GM18519 (cell line): Measurements from ENCODE around the gene PDCD7.
"Not testable (repeated sequence)": the region's sequence is repeated elsewhere in the genome, so short reads cannot be mapped to it uniquely, and the experiment has no call there.

Experiments
- ATAC-seq: cut with Tn5 transposase; IDR thresholded peaks from one replicate; pipeline ENCODE4 v1.9.1; 2021; ENCODE audit warnings: mild to moderate bottlenecking, moderate library complexity; ENCODE audit not compliant: unreplicated experiment, low FRiP score

The PDCD7 gene

GRCh38 chr15:65093793-65094170, 39.8 kb downstream of the PDCD7 start:
- ATAC-seq = not testable (repeated sequence)

- ATAC-seq = no peak
Observed at GRCh38 chr15:65092911-65093792, 40.5 kb downstream of the PDCD7 start.

- no peak for ATAC-seq
Observed at GRCh38 chr15:65091946-65092770, 41.5 kb downstream of the PDCD7 start.

GRCh38 chr15:65089206-65089824, 44.3 kb downstream of the PDCD7 start:
- no peak for ATAC-seq

GRCh38 chr15:65088643-65089021, 45.0 kb downstream of the PDCD7 start:
- no peak for ATAC-seq

- ATAC-seq = no peak
Observed at GRCh38 chr15:65087873-65088642, 45.5 kb downstream of the PDCD7 start.

- no peak for ATAC-seq
Observed at GRCh38 chr15:65087411-65087810, 46.2 kb downstream of the PDCD7 start.

GRCh38 chr15:65086680-65087111, 46.9 kb downstream of the PDCD7 start:
- no peak for ATAC-seq

- no peak for ATAC-seq
Observed at GRCh38 chr15:65085990-65086679, 47.5 kb downstream of the PDCD7 start.

GRCh38 chr15:65085207-65085753, 48.3 kb downstream of the PDCD7 start:
- no peak for ATAC-seq

GRCh38 chr15:65084500-65085206, 49.0 kb downstream of the PDCD7 start:
- ATAC-seq = no peak

GRCh38 chr15:65083262-65083701, 50.3 kb downstream of the PDCD7 start:
- no peak for ATAC-seq

- ATAC-seq = no peak
Observed at GRCh38 chr15:65082303-65082953, 51.2 kb downstream of the PDCD7 start.

- ATAC-seq = no peak
Observed at GRCh38 chr15:65081758-65082157, 51.9 kb downstream of the PDCD7 start.

- no peak for ATAC-seq
Observed at GRCh38 chr15:65081270-65081669, 52.3 kb downstream of the PDCD7 start.

GRCh38 chr15:65079580-65079979, 54.0 kb downstream of the PDCD7 start:
- no peak for ATAC-seq

GRCh38 chr15:65077981-65078352, 55.6 kb downstream of the PDCD7 start:
- ATAC-seq = no peak

- no peak for ATAC-seq
Observed at GRCh38 chr15:65077291-65077980, 56.2 kb downstream of the PDCD7 start.
